K562 (cell line): ENCODE measurements around the gene TRNT1. TPM values are rescaled to one million over a fixed set of nuclear protein-coding genes. Genes with fewer than 3 reads are reported as not detected.

Experiments
- ATF1 ChIP-seq, 2 experiments: fragments of 450-650 bp in 1 of 2; IDR thresholded peaks; 2 replicates each; pipeline ENCODE4 v1.6.1; 2016; ENCODE audit warnings: missing compliant biosample characterization in 1 of 2, missing genetic modification characterization in 1 of 2
- FOXJ2 ChIP-seq: fragments of 200-800 bp; sonication (Bioruptor generic); IDR thresholded peaks from 2 replicates; pipeline ENCODE4 v1.6.1; 2016; ENCODE audit warnings: missing genetic modification characterization, missing compliant biosample characterization
- HLTF ChIP-seq: fragments of 450-650 bp; IDR thresholded peaks from 2 replicates; pipeline ENCODE4 v1.6.1; 2016
- HMGN3 ChIP-seq: IDR thresholded peaks from 2 replicates; pipeline ENCODE4 v1.6.1; 2011; ENCODE audit warnings: borderline replicate concordance, low read depth, mild to moderate bottlenecking, mixed read lengths, low read length; ENCODE audit not compliant: insufficient read length; ENCODE audit errors: extremely low read depth
- KDM5B ChIP-seq: fragments of 200-600 bp; sonication (generic); IDR thresholded peaks from 2 replicates; pipeline ENCODE4 v1.6.1; 2012; ENCODE audit warnings: low read depth, mild to moderate bottlenecking, moderate library complexity, low read length, control low read depth, inconsistent platforms; ENCODE audit not compliant: insufficient replicate concordance
- POLR2G ChIP-seq: fragments of 200-400 bp; formaldehyde crosslinking; IDR thresholded peaks from 2 replicates; pipeline ENCODE4 v1.6.1; 2017; ENCODE audit warnings: low read depth, mild to moderate bottlenecking, antibody characterized with exemption, low read length, moderate library complexity
- RAD21 ChIP-seq, 2 experiments: fragments of 250-450 bp in 1 of 2; fragments of 450-650 bp in 1 of 2; sonication (Bioruptor Pico) in 1 of 2; formaldehyde crosslinking in 1 of 2; IDR thresholded peaks in 1 of 2; conservative IDR thresholded peaks in 1 of 2; 2 replicates each; pipeline versions ENCODE4 v1.4.0 to v1.8.0; 2020 to 2022; ENCODE audit warnings: mild to moderate bottlenecking in 2 of 2, moderate library complexity in 1 of 2
- SUPT5H ChIP-seq: fragments of 450-650 bp; IDR thresholded peaks from 2 replicates; pipeline ENCODE4 v1.6.1; 2016
- ZFP36 ChIP-seq: fragments of 150-350 bp; IDR thresholded peaks from 2 replicates; pipeline ENCODE4 v1.6.1; 2018; ENCODE audit warnings: low read length, low read depth; ENCODE audit not compliant: partially characterized antibody
- ZNF717 ChIP-seq: fragments of 250-450 bp; sonication (Bioruptor Pico); IDR thresholded peaks from 2 replicates; pipeline ENCODE4 v1.5.0; 2021
- polyA plus RNA-seq, 8 experiments: library from polyadenylated mRNA; depleted of rRNA in 4 of 8; stranded (reverse) in 5 of 8; unstranded in 3 of 8; fragments of >200 nt; fragmentation: Nextera tagmentation in 2 of 8; fragmentation: Illumina TruSeq in 1 of 8; extraction: Ambion mirVana in 2 of 8; extraction: Trizol in 1 of 8; gene quantifications; 2 replicates each; pipeline versions ENCODE4 v1.2.1 to v1.2.3, GENCODE V29; 2011 to 2014; ENCODE audit warnings: inconsistent platforms in 1 of 8, missing spikeins in 1 of 8
- total RNA-seq, 7 experiments: library from RNA; depleted of rRNA in 6 of 7; stranded (reverse); fragments of >200 nt in 6 of 7; fragmentation: Illumina TruSeq in 2 of 7; extraction: Trizol in 2 of 7; gene quantifications; 2 replicates each; pipeline versions ENCODE4 v1.2.1 to v1.2.3, GENCODE V29; 2011 to 2021; ENCODE audit warnings: low replicate concordance in 1 of 7
- TF ChIP-seq, protein P1 (sequence below): fragments of 200-800 bp; sonication (Bioruptor generic); IDR thresholded peaks from 2 replicates; pipeline ENCODE4 v1.6.1; 2017; ENCODE audit warnings: missing genetic modification characterization, missing compliant biosample characterization
- TF ChIP-seq, protein P2 (sequence below): IDR thresholded peaks from 2 replicates; pipeline ENCODE4 v1.6.1; 2011; ENCODE audit warnings: borderline replicate concordance, low read depth, mild to moderate bottlenecking, moderate library complexity, low read length; ENCODE audit not compliant: insufficient read depth, poor library complexity, severe bottlenecking
- TF ChIP-seq, protein P3 (sequence below): fragments of 450-650 bp; IDR thresholded peaks from 2 replicates; pipeline ENCODE4 v1.6.1; 2017; ENCODE audit warnings: antibody characterized with exemption, mild to moderate bottlenecking
- TF ChIP-seq, protein P4 (sequence below): sonication (generic); formaldehyde crosslinking; IDR thresholded peaks from 2 replicates; pipeline ENCODE4 v1.8.0; 2022; ENCODE audit warnings: mild to moderate bottlenecking, missing genetic modification reagents

TRNT1 gene
- total and polyA plus RNA-seq, 9 of the 15 experiments (the other 6 are each of a cell fraction or from before 2014, with no cell fraction given), result 38.1 to 58.2 (median 47.4) TPM

DNA sequence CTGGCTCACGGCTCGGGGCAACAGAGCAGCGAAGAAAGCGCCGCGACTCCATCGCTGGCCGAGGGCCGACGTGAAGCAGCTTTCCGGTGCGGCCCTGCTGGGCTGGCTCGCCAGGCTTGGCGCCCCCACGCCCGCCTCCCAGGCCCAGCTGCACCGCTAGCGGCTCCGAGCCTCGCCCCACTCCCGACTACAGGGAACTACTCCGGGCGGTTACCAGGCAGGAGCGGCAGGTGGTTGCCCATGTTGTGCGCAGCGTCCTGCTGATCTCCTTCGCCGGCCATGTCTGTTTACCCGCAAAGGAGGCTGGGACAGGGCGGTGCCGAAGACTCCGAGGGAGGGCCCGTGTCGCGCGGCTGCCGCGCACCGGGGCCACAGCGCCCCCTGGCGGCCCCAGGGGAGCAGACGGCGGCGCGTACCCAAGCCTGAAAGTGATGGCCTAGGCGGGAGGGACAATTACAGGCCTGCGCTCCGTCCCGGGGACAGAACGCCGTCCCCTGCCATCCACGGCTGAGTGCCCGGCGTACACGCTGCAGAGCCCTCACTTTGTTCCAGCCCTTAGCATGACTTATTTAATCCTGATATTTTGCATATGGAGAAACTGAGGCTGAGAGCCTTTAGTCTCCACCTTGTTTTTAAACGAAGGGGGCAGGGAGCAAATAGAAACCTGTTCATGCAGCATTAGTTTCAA, 52.8 kb downstream of the TRNT1 start, which contains the start of gene CRBN (continued):
- peak; percentile 71; the same call in 1 of the 2 replicates for TF ChIP-seq HLTF
- TF ChIP-seq ZFP36, result peak; percentile 7
- TF ChIP-seq KDM5B, result peak; percentile 92
- TF ChIP-seq, protein P1, sequence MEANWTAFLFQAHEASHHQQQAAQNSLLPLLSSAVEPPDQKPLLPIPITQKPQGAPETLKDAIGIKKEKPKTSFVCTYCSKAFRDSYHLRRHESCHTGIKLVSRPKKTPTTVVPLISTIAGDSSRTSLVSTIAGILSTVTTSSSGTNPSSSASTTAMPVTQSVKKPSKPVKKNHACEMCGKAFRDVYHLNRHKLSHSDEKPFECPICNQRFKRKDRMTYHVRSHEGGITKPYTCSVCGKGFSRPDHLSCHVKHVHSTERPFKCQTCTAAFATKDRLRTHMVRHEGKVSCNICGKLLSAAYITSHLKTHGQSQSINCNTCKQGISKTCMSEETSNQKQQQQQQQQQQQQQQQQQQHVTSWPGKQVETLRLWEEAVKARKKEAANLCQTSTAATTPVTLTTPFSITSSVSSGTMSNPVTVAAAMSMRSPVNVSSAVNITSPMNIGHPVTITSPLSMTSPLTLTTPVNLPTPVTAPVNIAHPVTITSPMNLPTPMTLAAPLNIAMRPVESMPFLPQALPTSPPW, result 0 out of 2 replicates have a peak, but pooled peaks have one; percentile 42
- peak; percentile 96 for TF ChIP-seq SUPT5H
- TF ChIP-seq, protein P2, sequence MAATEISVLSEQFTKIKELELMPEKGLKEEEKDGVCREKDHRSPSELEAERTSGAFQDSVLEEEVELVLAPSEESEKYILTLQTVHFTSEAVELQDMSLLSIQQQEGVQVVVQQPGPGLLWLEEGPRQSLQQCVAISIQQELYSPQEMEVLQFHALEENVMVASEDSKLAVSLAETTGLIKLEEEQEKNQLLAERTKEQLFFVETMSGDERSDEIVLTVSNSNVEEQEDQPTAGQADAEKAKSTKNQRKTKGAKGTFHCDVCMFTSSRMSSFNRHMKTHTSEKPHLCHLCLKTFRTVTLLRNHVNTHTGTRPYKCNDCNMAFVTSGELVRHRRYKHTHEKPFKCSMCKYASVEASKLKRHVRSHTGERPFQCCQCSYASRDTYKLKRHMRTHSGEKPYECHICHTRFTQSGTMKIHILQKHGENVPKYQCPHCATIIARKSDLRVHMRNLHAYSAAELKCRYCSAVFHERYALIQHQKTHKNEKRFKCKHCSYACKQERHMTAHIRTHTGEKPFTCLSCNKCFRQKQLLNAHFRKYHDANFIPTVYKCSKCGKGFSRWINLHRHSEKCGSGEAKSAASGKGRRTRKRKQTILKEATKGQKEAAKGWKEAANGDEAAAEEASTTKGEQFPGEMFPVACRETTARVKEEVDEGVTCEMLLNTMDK, result peak; percentile 93
- TF ChIP-seq, protein P3, sequence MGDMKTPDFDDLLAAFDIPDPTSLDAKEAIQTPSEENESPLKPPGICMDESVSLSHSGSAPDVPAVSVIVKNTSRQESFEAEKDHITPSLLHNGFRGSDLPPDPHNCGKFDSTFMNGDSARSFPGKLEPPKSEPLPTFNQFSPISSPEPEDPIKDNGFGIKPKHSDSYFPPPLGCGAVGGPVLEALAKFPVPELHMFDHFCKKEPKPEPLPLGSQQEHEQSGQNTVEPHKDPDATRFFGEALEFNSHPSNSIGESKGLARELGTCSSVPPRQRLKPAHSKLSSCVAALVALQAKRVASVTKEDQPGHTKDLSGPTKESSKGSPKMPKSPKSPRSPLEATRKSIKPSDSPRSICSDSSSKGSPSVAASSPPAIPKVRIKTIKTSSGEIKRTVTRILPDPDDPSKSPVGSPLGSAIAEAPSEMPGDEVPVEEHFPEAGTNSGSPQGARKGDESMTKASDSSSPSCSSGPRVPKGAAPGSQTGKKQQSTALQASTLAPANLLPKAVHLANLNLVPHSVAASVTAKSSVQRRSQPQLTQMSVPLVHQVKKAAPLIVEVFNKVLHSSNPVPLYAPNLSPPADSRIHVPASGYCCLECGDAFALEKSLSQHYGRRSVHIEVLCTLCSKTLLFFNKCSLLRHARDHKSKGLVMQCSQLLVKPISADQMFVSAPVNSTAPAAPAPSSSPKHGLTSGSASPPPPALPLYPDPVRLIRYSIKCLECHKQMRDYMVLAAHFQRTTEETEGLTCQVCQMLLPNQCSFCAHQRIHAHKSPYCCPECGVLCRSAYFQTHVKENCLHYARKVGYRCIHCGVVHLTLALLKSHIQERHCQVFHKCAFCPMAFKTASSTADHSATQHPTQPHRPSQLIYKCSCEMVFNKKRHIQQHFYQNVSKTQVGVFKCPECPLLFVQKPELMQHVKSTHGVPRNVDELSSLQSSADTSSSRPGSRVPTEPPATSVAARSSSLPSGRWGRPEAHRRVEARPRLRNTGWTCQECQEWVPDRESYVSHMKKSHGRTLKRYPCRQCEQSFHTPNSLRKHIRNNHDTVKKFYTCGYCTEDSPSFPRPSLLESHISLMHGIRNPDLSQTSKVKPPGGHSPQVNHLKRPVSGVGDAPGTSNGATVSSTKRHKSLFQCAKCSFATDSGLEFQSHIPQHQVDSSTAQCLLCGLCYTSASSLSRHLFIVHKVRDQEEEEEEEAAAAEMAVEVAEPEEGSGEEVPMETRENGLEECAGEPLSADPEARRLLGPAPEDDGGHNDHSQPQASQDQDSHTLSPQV, result 0 out of 2 replicates have a peak, but pooled peaks have one; percentile 47
- TF ChIP-seq, protein P4, sequence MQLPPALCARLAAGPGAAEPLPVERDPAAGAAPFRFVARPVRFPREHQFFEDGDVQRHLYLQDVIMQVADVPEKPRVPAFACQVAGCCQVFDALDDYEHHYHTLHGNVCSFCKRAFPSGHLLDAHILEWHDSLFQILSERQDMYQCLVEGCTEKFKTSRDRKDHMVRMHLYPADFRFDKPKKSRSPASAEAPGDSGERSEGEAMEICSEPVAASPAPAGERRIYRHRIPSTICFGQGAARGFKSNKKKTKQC, result peak; percentile 90
- TF ChIP-seq ZNF717 (CRISPR knock-in tag), result no peak
- TF ChIP-seq RAD21 (CRISPR knock-in tag; conservative IDR thresholded peaks at IDR 0.05 in 1 of 2, IDR thresholded peaks at IDR 0.05 in 1 of 2), result peak; percentile 78 to 79
- TF ChIP-seq ATF1 (CRISPR knock-in tag; IDR thresholded peaks at IDR 0.05), result peak; percentile 47; the same call in 1 of the 2 replicates
- TF ChIP-seq ATF1 (tag; IDR thresholded peaks at IDR 0.05), result peak; percentile 84
- TF ChIP-seq POLR2G, result peak; percentile 97
- peak; percentile 75 for TF ChIP-seq FOXJ2 (tag)
- peak; percentile 72 for TF ChIP-seq HMGN3
